Measurements from ENCODE around the gene CDK6. TPM values are rescaled to one million over a fixed set of nuclear protein-coding genes. Genes with fewer than 3 reads are reported as not detected.

CDK6 gene
- polyA plus RNA-seq, 1 experiment = 29.2 TPM

- Histone ChIP-seq H3K4me3 (ENCODE audit: low read depth, low read length) (no peak overlapping the region), H3K36me3 (ENCODE audit: control insufficient read depth, insufficient read depth, low read length) (no peaks in the 10 kb centered on the region), H3K27me3 (ENCODE audit: control insufficient read depth, insufficient read depth, low read length) (no peaks in the 10 kb centered on the region)
- no peak for TF ChIP-seq CTCF (IDR thresholded peaks at IDR 0.05; ENCODE audit: insufficient read depth, low read depth, low read length)
- ChIA-PET CTCF (no interaction called here), POLR2A (no interaction called here)
- DNase-seq (ENCODE audit: low read depth) = no peak
Measured at GRCh38 chr7:92848441-92848840, 12.1 kb upstream of the CDK6 start.

- no peak for TF ChIP-seq CTCF (IDR thresholded peaks at IDR 0.05; ENCODE audit: insufficient read depth, low read depth, low read length)
- no peak for DNase-seq (ENCODE audit: low read depth)
- ChIA-PET CTCF (no interaction called here), POLR2A (no interaction called here)
- Histone ChIP-seq H3K36me3 (ENCODE audit: control insufficient read depth, insufficient read depth, low read length) (no peaks in the 10 kb centered on the region), H3K4me3 (ENCODE audit: low read depth, low read length) (no peak overlapping the region), H3K27me3 (ENCODE audit: control insufficient read depth, insufficient read depth, low read length) (no peaks in the 10 kb centered on the region)
Measured at GRCh38 chr7:92847305-92847704, 10.9 kb upstream of the CDK6 start.

GRCh38 chr7:92845736-92846135, 9.4 kb upstream of the CDK6 start:
- ChIA-PET CTCF (no interaction called here), POLR2A (no interaction called here)
- no peaks in the 10 kb centered on the region for H3K27me3 ChIP-seq (ENCODE audit: control insufficient read depth, insufficient read depth, low read length)
- DNase-seq (ENCODE audit: low read depth) = no peak
- H3K36me3 ChIP-seq (ENCODE audit: control insufficient read depth, insufficient read depth, low read length) = no peaks in the 10 kb centered on the region
- no peak overlapping the region for H3K4me3 ChIP-seq (ENCODE audit: low read depth, low read length)
- no peak for TF ChIP-seq CTCF (IDR thresholded peaks at IDR 0.05; ENCODE audit: insufficient read depth, low read depth, low read length)

- H3K36me3 ChIP-seq (ENCODE audit: control insufficient read depth, insufficient read depth, low read length) = no peaks in the 10 kb centered on the region
- CTCF ChIA-PET = no interaction called here
- TF ChIP-seq CTCF (IDR thresholded peaks at IDR 0.05; ENCODE audit: insufficient read depth, low read depth, low read length) = no peak
- H3K27me3 ChIP-seq (ENCODE audit: control insufficient read depth, insufficient read depth, low read length) = no peaks in the 10 kb centered on the region
- no peak overlapping the region for H3K4me3 ChIP-seq (ENCODE audit: low read depth, low read length)
- POLR2A ChIA-PET = no interaction called here
- DNase-seq (ENCODE audit: low read depth) = no peak
Measured at GRCh38 chr7:92843781-92844180, 7.4 kb upstream of the CDK6 start.

GRCh38 chr7:92843034-92843760, 6.8 kb upstream of the CDK6 start:
- no peak overlapping the region for H3K4me3 ChIP-seq (ENCODE audit: low read depth, low read length)
- ChIA-PET POLR2A (no interaction called here), CTCF (interaction anchor here (1.0 to 1.1 kb wide), 2 partner anchors 15 to 144 kb away, joined by 3 to 4 read pairs; no protein-coding TSS in a partner anchor)
- no peaks in the 10 kb centered on the region for H3K36me3 ChIP-seq (ENCODE audit: control insufficient read depth, insufficient read depth, low read length)
- DNase-seq (ENCODE audit: low read depth) = no peak
- H3K27me3 ChIP-seq (ENCODE audit: control insufficient read depth, insufficient read depth, low read length) = no peaks in the 10 kb centered on the region
- no peak for TF ChIP-seq CTCF (IDR thresholded peaks at IDR 0.05; ENCODE audit: insufficient read depth, low read depth, low read length)

Measured in BJ (cell line).